Activated CD4-positive, alpha-beta T cell treated with anti-CD3 and anti-CD28 coated beads, Interleukin-2, amount 10 ng/mL, durations not matched to agents 24 days and 14 days (primary cell): ENCODE data around the gene LTK. TPM values are rescaled to one million over a fixed set of nuclear protein-coding genes. Genes with fewer than 3 reads are reported as not detected.

Experiments used
- DNase-seq: peaks from one replicate; pipeline ENCODE4 v3.0.0; 2022
- H3K27ac Mint-ChIP-seq: one replicate; pipeline ENCODE4 v1.8.0; 2022; ENCODE audit warnings: mild to moderate bottlenecking, mixed read lengths
- H3K27me3 Mint-ChIP-seq: one replicate; pipeline ENCODE4 v1.8.0; 2022; ENCODE audit warnings: mixed read lengths
- H3K36me3 Mint-ChIP-seq: one replicate; pipeline ENCODE4 v1.8.0; 2022; ENCODE audit warnings: low read depth, mild to moderate bottlenecking, mixed read lengths
- H3K4me1 Mint-ChIP-seq: one replicate; pipeline ENCODE4 v1.8.0; 2021; ENCODE audit warnings: mixed read lengths
- H3K4me3 Mint-ChIP-seq: one replicate; pipeline ENCODE4 v1.8.0; 2022; ENCODE audit warnings: mild to moderate bottlenecking, moderate library complexity, mixed read lengths
- H3K9me3 Mint-ChIP-seq: one replicate; pipeline ENCODE4 v1.8.0; 2021; ENCODE audit warnings: mixed read lengths
- intact Hi-C: fragments of 100-400 bp; cut with micrococcal nuclease; formaldehyde crosslinking; loops from one replicate; pipeline ENCODE4 v1.15.1; 2023
- total RNA-seq: library from RNA; stranded (reverse); gene quantifications from 2 replicates; pipeline ENCODE4 v1.2.3, GENCODE V29; 2022

The LTK gene
- total RNA-seq, 1 donor from 2014 or later = not detected

GRCh38 chr15:41499109-41499851, 14.3 kb downstream of the LTK start:
- Mint-ChIP-seq H3K27me3 (peaks cover 68% of the 10 kb centered on the region), H3K4me1 (peaks cover 16% of the 10 kb centered on the region), H3K9me3 (no peaks in the 10 kb centered on the region), H3K4me3 (no peak overlapping the region), H3K36me3 (no peaks in the 10 kb centered on the region), H3K27ac (no peak overlapping the region)
- intact Hi-C loops = no loop called here
- DNase-seq = peak; percentile 56

GRCh38 chr15:41498657-41499056, 15.0 kb downstream of the LTK start:
- Mint-ChIP-seq H3K4me3 (no peak overlapping the region), H3K27ac (no peak overlapping the region), H3K4me1 (peaks cover 16% of the 10 kb centered on the region), H3K9me3 (no peaks in the 10 kb centered on the region), H3K27me3 (peaks cover 66% of the 10 kb centered on the region), H3K36me3 (no peaks in the 10 kb centered on the region)
- intact Hi-C loops = no loop called here
- peak; percentile 54 for DNase-seq

GRCh38 chr15:41495736-41496599, 17.7 kb downstream of the LTK start:
- no peaks in the 10 kb centered on the region for H3K9me3 Mint-ChIP-seq
- H3K36me3 Mint-ChIP-seq = no peaks in the 10 kb centered on the region
- H3K4me1 Mint-ChIP-seq = peaks cover 25% of the 10 kb centered on the region
- H3K27ac Mint-ChIP-seq = no peak overlapping the region
- intact Hi-C loops = no loop called here
- DNase-seq = no peak
- H3K4me3 Mint-ChIP-seq = peak overlapping the region; percentile 68
- peaks cover 52% of the 10 kb centered on the region for H3K27me3 Mint-ChIP-seq

- Mint-ChIP-seq H3K36me3 (no peaks in the 10 kb centered on the region), H3K27me3 (peaks cover 46% of the 10 kb centered on the region), H3K9me3 (peaks cover 3% of the 10 kb centered on the region), H3K4me3 (peak overlapping the region; percentile 68), H3K4me1 (peaks cover 29% of the 10 kb centered on the region), H3K27ac (no peak overlapping the region)
- intact Hi-C loops = loop anchor here (5.0 kb wide), 6 partner anchors 73 to 1003 kb away; partner anchors contain the start of genes EHD4 and JMJD7
- peak; percentile 80 for DNase-seq
Observed at GRCh38 chr15:41494922-41495735, 18.5 kb downstream of the LTK start.

- Mint-ChIP-seq H3K4me3 (peak overlapping the region; percentile 75), H3K4me1 (peaks cover 30% of the 10 kb centered on the region), H3K9me3 (peaks cover 4% of the 10 kb centered on the region), H3K27me3 (peaks cover 39% of the 10 kb centered on the region), H3K36me3 (no peaks in the 10 kb centered on the region), H3K27ac (no peak overlapping the region)
- intact Hi-C loops = loop anchor here (5.0 kb wide), 6 partner anchors 72 to 1002 kb away; partner anchors contain the start of genes EHD4 and JMJD7
- DNase-seq = peak; percentile 84
Observed at GRCh38 chr15:41494190-41494921, 19.3 kb downstream of the LTK start.

GRCh38 chr15:41493902-41494189, 19.8 kb downstream of the LTK start:
- Mint-ChIP-seq H3K36me3 (no peaks in the 10 kb centered on the region), H3K4me1 (peaks cover 33% of the 10 kb centered on the region), H3K27me3 (peaks cover 35% of the 10 kb centered on the region), H3K4me3 (peak overlapping the region; percentile 58), H3K9me3 (peaks cover 4% of the 10 kb centered on the region), H3K27ac (no peak overlapping the region)
- intact Hi-C loops = loop anchor here (1.0 to 5.0 kb wide), 7 partner anchors 8 to 1002 kb away; partner anchors contain the start of genes EHD4 and JMJD7
- no peak for DNase-seq

- H3K9me3 Mint-ChIP-seq = peaks cover 4% of the 10 kb centered on the region
- peak within 1 kb of the TSS; percentile 75 for H3K4me3 Mint-ChIP-seq
- H3K36me3 Mint-ChIP-seq = no peaks in the 10 kb centered on the region
- H3K27ac Mint-ChIP-seq = peak within 1 kb of the TSS; percentile 84
- H3K27me3 Mint-ChIP-seq = peaks cover 30% of the 10 kb centered on the region
- intact Hi-C loops = loop anchor here (1.0 to 5.0 kb wide), 7 partner anchors 9 to 1001 kb away; partner anchors contain the start of genes EHD4 and JMJD7
- DNase-seq = peak; percentile 95
- peaks cover 36% of the 10 kb centered on the region for H3K4me1 Mint-ChIP-seq
Observed at GRCh38 chr15:41493205-41493901, 20.3 kb downstream of the LTK start, which contains the start of gene ITPKA. ITPKA (plus strand) TSS chr15:41493874; CDS start chr15:41493928, 54 bp downstream.

- H3K27me3 Mint-ChIP-seq = peaks cover 27% of the 10 kb centered on the region
- H3K4me3 Mint-ChIP-seq = peak overlapping the region; percentile 75
- intact Hi-C loops = loop anchor here (1.0 to 5.0 kb wide), 7 partner anchors 10 to 1000 kb away; partner anchors contain the start of genes EHD4 and JMJD7
- H3K36me3 Mint-ChIP-seq = peaks cover 3% of the 10 kb centered on the region
- peak overlapping the region; percentile 84 for H3K27ac Mint-ChIP-seq
- peaks cover 4% of the 10 kb centered on the region for H3K9me3 Mint-ChIP-seq
- peak; percentile 59 for DNase-seq
- H3K4me1 Mint-ChIP-seq = peaks cover 39% of the 10 kb centered on the region
Observed at GRCh38 chr15:41492597-41493204, 20.9 kb downstream of the LTK start.

GRCh38 chr15:41491889-41492288, 21.7 kb downstream of the LTK start:
- no peak for DNase-seq
- Mint-ChIP-seq H3K4me3 (peak overlapping the region; percentile 25), H3K27ac (peak overlapping the region; percentile 51), H3K4me1 (peaks cover 42% of the 10 kb centered on the region), H3K27me3 (peaks cover 19% of the 10 kb centered on the region), H3K9me3 (peaks cover 4% of the 10 kb centered on the region), H3K36me3 (peaks cover 4% of the 10 kb centered on the region)
- intact Hi-C loops = loop anchor here (2.0 to 5.0 kb wide), 7 partner anchors 70 to 1000 kb away; partner anchors contain the start of genes EHD4, JMJD7, NUSAP1 and OIP5

GRCh38 chr15:41490355-41490754, 23.3 kb downstream of the LTK start:
- peaks cover 41% of the 10 kb centered on the region for H3K4me1 Mint-ChIP-seq

GRCh38 chr15:41489641-41490040, 24.0 kb downstream of the LTK start:
- H3K27ac Mint-ChIP-seq = no peak overlapping the region
- intact Hi-C loops = loop anchor here (2.0 to 10.0 kb wide), 8 partner anchors 67 to 997 kb away; partner anchors contain the start of genes EHD4, JMJD7, NUSAP1 and OIP5
- peaks cover 9% of the 10 kb centered on the region for H3K27me3 Mint-ChIP-seq
- DNase-seq = no peak
- no peak overlapping the region for H3K4me3 Mint-ChIP-seq
- H3K9me3 Mint-ChIP-seq = peaks cover 4% of the 10 kb centered on the region
- H3K4me1 Mint-ChIP-seq = peaks cover 39% of the 10 kb centered on the region
- peaks cover 4% of the 10 kb centered on the region for H3K36me3 Mint-ChIP-seq

More at GRCh38 chr15:41490355-41490754, 23.3 kb downstream of the LTK start:
- DNase-seq = peak; percentile 82
- Mint-ChIP-seq H3K9me3 (peaks cover 4% of the 10 kb centered on the region), H3K4me3 (peak overlapping the region; percentile 4), H3K36me3 (peaks cover 4% of the 10 kb centered on the region), H3K27ac (peak overlapping the region; percentile 22), H3K27me3 (peaks cover 11% of the 10 kb centered on the region)
- intact Hi-C loops = loop anchor here (2.0 to 5.0 kb wide), 7 partner anchors 68 to 998 kb away; partner anchors contain the start of genes EHD4, JMJD7, NUSAP1 and OIP5
